ENCODE data around the gene MSL2.
"Not testable (repeated sequence)": the region's sequence is repeated elsewhere in the genome, so short reads cannot be mapped to it uniquely, and the experiment has no call there.

The MSL2 gene

DNA sequence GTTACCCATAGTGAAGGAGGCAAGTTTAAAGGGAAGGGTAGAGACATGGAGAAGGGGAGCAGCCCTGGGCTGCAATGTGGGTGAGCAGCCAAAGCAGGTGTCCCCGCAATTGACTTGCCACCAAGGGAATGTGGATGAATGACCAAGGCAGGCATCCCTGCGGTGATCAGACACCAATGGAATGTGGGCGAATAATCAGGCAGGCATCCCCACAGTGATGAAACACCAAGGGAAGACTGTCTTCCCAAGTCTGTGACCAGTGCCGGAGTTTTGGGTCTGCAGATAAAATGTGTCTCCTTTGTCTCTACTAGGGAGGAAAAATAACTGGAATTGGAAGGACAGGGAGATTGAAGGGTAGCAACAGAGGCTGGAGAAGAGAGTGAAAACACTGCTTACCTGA lies 26.6 kb upstream of the MSL2 start:
- not testable (repeated sequence) for H2BK5ac ChIP-seq (ENCODE audit: low read depth, low read length, poor library complexity, severe bottlenecking); H3K9ac ChIP-seq (ENCODE audit: low read length); H4K91ac ChIP-seq (ENCODE audit: low read length); H3K4ac ChIP-seq (ENCODE audit: low read depth in 1 of 2, low read length in 2 of 2); H3K4me1 ChIP-seq (ENCODE audit: control insufficient read depth, insufficient read depth, low read depth, low read length); H3K9me3 ChIP-seq (ENCODE audit: control insufficient read depth, low read length); H2BK15ac ChIP-seq (ENCODE audit: low read depth, poor library complexity, severe bottlenecking); H2AFZ ChIP-seq (ENCODE audit: low read depth, low read length); H3K79me1 ChIP-seq (replicated peaks; ENCODE audit: low read length, poor library complexity, severe bottlenecking); H2AK5ac ChIP-seq (ENCODE audit: low read length, severe bottlenecking); H3K4me3 ChIP-seq (ENCODE audit: insufficient read depth in 1 of 2, low read depth in 1 of 2, low read length in 2 of 2); H3K18ac ChIP-seq (ENCODE audit: low read depth in 1 of 2, low read length in 2 of 2); H3K27ac ChIP-seq (ENCODE audit: low read length, poor library complexity, severe bottlenecking); H3K4me2 ChIP-seq (ENCODE audit: low read length, poor library complexity, severe bottlenecking); H2BK120ac ChIP-seq (ENCODE audit: low read depth, low read length); H3K23ac ChIP-seq (ENCODE audit: low read length in 2 of 2); H3K36me3 ChIP-seq (ENCODE audit: control insufficient read depth in 1 of 2, insufficient read depth in 2 of 2, low read depth in 1 of 2, low read length in 2 of 2); H2BK12ac ChIP-seq (ENCODE audit: low read length in 2 of 2); H3K14ac ChIP-seq (ENCODE audit: low read length in 2 of 2); H3K27me3 ChIP-seq (ENCODE audit: control insufficient read depth in 1 of 2, insufficient read depth in 1 of 2, low read length in 2 of 2); H4K8ac ChIP-seq (ENCODE audit: low read length)
- peak; percentile 18 for DNase-seq
- 80% methylated on average over 4 of the region's 4 CpGs for WGBS

DNA sequence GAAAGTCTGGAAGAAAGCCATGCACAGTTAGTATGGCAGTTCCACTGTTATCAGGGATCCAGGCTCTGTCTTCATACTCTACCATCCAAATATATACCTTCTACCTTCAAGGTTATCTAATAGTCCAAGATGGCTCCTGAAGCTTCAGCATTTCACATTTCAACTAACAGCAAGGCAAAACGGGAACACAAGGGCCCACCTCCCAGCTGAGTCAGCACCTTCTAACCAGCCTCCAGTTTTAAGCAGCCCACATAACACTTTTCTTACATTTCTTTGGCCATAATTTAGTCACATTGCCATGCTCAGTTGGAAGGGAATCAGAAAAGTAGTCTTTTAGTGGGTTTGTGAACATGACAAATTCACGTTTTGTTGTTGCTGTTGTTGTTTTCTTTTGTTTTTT lies 15.4 kb upstream of the MSL2 start:
- Histone ChIP-seq H3K36me3 (ENCODE audit: control insufficient read depth in 1 of 2, insufficient read depth in 2 of 2, low read depth in 1 of 2, low read length in 2 of 2) (no peaks in the 10 kb centered on the region), H3K27me3 (ENCODE audit: control insufficient read depth in 1 of 2, insufficient read depth in 1 of 2, low read length in 2 of 2) (no peaks in the 10 kb centered on the region), H2AK5ac (ENCODE audit: low read length, severe bottlenecking) (no peak overlapping the region), H3K9ac (ENCODE audit: low read length) (no peak overlapping the region), H3K14ac (ENCODE audit: low read length in 2 of 2) (no peak overlapping the region), H2BK120ac (ENCODE audit: low read depth, low read length) (no peak overlapping the region), H3K4me3 (ENCODE audit: insufficient read depth in 1 of 2, low read depth in 1 of 2, low read length in 2 of 2) (no peak overlapping the region), H2BK5ac (ENCODE audit: low read depth, low read length, poor library complexity, severe bottlenecking) (no peak overlapping the region), H3K4me1 (ENCODE audit: control insufficient read depth, insufficient read depth, low read depth, low read length) (peaks cover 1% of the 10 kb centered on the region), H3K79me1 (replicated peaks; ENCODE audit: low read length, poor library complexity, severe bottlenecking) (no peaks in the 10 kb centered on the region), H2AFZ (ENCODE audit: low read depth, low read length) (no peak overlapping the region), H4K8ac (ENCODE audit: low read length) (no peak overlapping the region), H3K18ac (ENCODE audit: low read depth in 1 of 2, low read length in 2 of 2) (no peak overlapping the region), H3K27ac (ENCODE audit: low read length, poor library complexity, severe bottlenecking) (no peak overlapping the region), H4K91ac (ENCODE audit: low read length) (no peak overlapping the region), H3K4ac (ENCODE audit: low read depth in 1 of 2, low read length in 2 of 2) (no peak overlapping the region), H3K23ac (ENCODE audit: low read length in 2 of 2) (no peak overlapping the region), H2BK12ac (ENCODE audit: low read length in 2 of 2) (no peak overlapping the region), H3K9me3 (ENCODE audit: control insufficient read depth, low read length) (no peaks in the 10 kb centered on the region), H3K4me2 (ENCODE audit: low read length, poor library complexity, severe bottlenecking) (no peak overlapping the region), H2BK15ac (ENCODE audit: low read depth, poor library complexity, severe bottlenecking) (no peak overlapping the region)
- DNase-seq: no peak
- WGBS: 92% methylated on average over 2 of the region's 2 CpGs

DNA sequence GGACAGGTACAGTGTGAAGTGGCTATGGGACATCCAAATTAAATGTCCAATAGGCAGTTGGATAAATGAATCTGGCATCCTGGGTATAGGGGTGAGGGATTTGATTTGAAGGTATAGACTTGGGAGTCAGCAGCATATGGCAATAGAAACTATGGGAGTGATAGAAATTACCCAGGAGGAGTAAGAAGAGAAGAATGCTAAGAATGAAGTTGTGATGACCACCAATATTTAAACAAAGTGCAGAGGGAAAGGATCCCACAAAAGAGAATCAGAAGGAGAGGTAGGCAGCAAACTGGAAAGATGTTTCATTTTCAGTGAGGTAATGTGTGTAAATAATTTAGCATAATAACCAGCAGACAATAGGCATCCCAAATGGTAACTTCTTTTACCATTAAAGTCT lies 13.8 kb upstream of the MSL2 start:
- Histone ChIP-seq H2BK15ac (ENCODE audit: low read depth, poor library complexity, severe bottlenecking) (no peak overlapping the region), H2AK5ac (ENCODE audit: low read length, severe bottlenecking) (no peak overlapping the region), H4K91ac (ENCODE audit: low read length) (no peak overlapping the region), H3K4me2 (ENCODE audit: low read length, poor library complexity, severe bottlenecking) (no peak overlapping the region), H2BK120ac (ENCODE audit: low read depth, low read length) (no peak overlapping the region), H3K14ac (ENCODE audit: low read length in 2 of 2) (no peak overlapping the region), H3K23ac (ENCODE audit: low read length in 2 of 2) (no peak overlapping the region), H3K79me1 (replicated peaks; ENCODE audit: low read length, poor library complexity, severe bottlenecking) (no peaks in the 10 kb centered on the region), H2AFZ (ENCODE audit: low read depth, low read length) (no peak overlapping the region), H2BK5ac (ENCODE audit: low read depth, low read length, poor library complexity, severe bottlenecking) (no peak overlapping the region), H3K27ac (ENCODE audit: low read length, poor library complexity, severe bottlenecking) (no peak overlapping the region), H3K4me3 (ENCODE audit: insufficient read depth in 1 of 2, low read depth in 1 of 2, low read length in 2 of 2) (no peak overlapping the region), H2BK12ac (ENCODE audit: low read length in 2 of 2) (no peak overlapping the region), H3K18ac (ENCODE audit: low read depth in 1 of 2, low read length in 2 of 2) (no peak overlapping the region), H3K4ac (ENCODE audit: low read depth in 1 of 2, low read length in 2 of 2) (no peak overlapping the region), H3K27me3 (ENCODE audit: control insufficient read depth in 1 of 2, insufficient read depth in 1 of 2, low read length in 2 of 2) (no peaks in the 10 kb centered on the region), H3K36me3 (ENCODE audit: control insufficient read depth in 1 of 2, insufficient read depth in 2 of 2, low read depth in 1 of 2, low read length in 2 of 2) (no peaks in the 10 kb centered on the region), H3K9ac (ENCODE audit: low read length) (no peak overlapping the region), H4K8ac (ENCODE audit: low read length) (no peak overlapping the region), H3K4me1 (ENCODE audit: control insufficient read depth, insufficient read depth, low read depth, low read length) (peaks cover 1% of the 10 kb centered on the region), H3K9me3 (ENCODE audit: control insufficient read depth, low read length) (no peaks in the 10 kb centered on the region)
- DNase-seq: peak; percentile 57

DNA sequence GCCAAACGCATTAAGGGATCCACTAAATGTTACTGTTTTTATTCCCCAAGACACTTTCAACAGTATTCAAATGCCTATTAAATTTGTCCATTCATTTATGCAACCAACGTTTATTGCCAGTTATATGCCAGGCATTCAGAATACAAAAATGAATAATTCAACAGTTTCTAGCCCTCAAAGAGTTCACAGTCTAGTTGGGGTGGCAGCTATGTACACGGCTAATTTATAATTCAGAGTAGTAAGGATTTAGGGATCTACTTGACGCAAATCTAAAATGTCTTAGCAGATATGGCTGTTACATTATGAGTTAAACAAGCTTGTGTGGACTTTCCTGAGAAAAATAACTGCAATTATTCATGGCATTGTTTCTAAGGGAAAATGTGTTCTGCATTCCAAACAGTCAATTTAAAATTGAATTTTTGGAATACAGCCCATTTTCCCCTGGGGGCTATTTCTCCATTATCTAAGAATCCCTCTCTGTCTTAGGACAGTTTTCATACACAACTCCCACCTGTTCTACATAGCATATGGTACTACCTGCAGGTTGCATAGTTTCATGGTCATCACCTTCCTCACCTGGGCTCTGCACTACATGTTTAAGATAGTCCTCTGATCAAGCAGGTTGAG lies 11.5 kb upstream of the MSL2 start:
- no peak overlapping the region for H2AK5ac ChIP-seq (ENCODE audit: low read length, severe bottlenecking)
- no peak overlapping the region for H4K91ac ChIP-seq (ENCODE audit: low read length)
- no peak overlapping the region for H2BK12ac ChIP-seq (ENCODE audit: low read length in 2 of 2)
- H3K4ac ChIP-seq (ENCODE audit: low read depth in 1 of 2, low read length in 2 of 2): no peak overlapping the region
- H3K18ac ChIP-seq (ENCODE audit: low read depth in 1 of 2, low read length in 2 of 2): no peak overlapping the region
- H3K9ac ChIP-seq (ENCODE audit: low read length): no peak overlapping the region
- peaks cover 1% of the 10 kb centered on the region for H3K4me1 ChIP-seq (ENCODE audit: control insufficient read depth, insufficient read depth, low read depth, low read length)
- H3K27ac ChIP-seq (ENCODE audit: low read length, poor library complexity, severe bottlenecking): no peak overlapping the region
- DNase-seq: no peak
- H2BK120ac ChIP-seq (ENCODE audit: low read depth, low read length): no peak overlapping the region
- no peak overlapping the region for H4K8ac ChIP-seq (ENCODE audit: low read length)
- H3K79me1 ChIP-seq (replicated peaks; ENCODE audit: low read length, poor library complexity, severe bottlenecking): no peaks in the 10 kb centered on the region
- no peaks in the 10 kb centered on the region for H3K27me3 ChIP-seq (ENCODE audit: control insufficient read depth in 1 of 2, insufficient read depth in 1 of 2, low read length in 2 of 2)
- no peak overlapping the region for H2BK5ac ChIP-seq (ENCODE audit: low read depth, low read length, poor library complexity, severe bottlenecking)
- no peak overlapping the region for H3K4me2 ChIP-seq (ENCODE audit: low read length, poor library complexity, severe bottlenecking)
- H2BK15ac ChIP-seq (ENCODE audit: low read depth, poor library complexity, severe bottlenecking): no peak overlapping the region
- H3K36me3 ChIP-seq (ENCODE audit: control insufficient read depth in 1 of 2, insufficient read depth in 2 of 2, low read depth in 1 of 2, low read length in 2 of 2): no peaks in the 10 kb centered on the region
- no peak overlapping the region for H2AFZ ChIP-seq (ENCODE audit: low read depth, low read length)
- H3K23ac ChIP-seq (ENCODE audit: low read length in 2 of 2): no peak overlapping the region
- no peaks in the 10 kb centered on the region for H3K9me3 ChIP-seq (ENCODE audit: control insufficient read depth, low read length)
- 95% methylated on average over 4 of the region's 4 CpGs for WGBS
- no peak overlapping the region for H3K14ac ChIP-seq (ENCODE audit: low read length in 2 of 2)
- no peak overlapping the region for H3K4me3 ChIP-seq (ENCODE audit: insufficient read depth in 1 of 2, low read depth in 1 of 2, low read length in 2 of 2)

Data from mesenchymal stem cell (in vitro differentiated cells and primary cell).